Fibroblast of pulmonary artery (primary cell): Measurements from ENCODE around the gene DNAJC8.

Experiments
- DNase-seq: peaks from one replicate; pipeline ENCODE4 v3.0.0-alpha.2; 2010; ENCODE audit warnings: low read depth
- H3K4me3 ChIP-seq: replicated peaks from 2 replicates; pipeline ENCODE4 v1.5.1; 2011; ENCODE audit warnings: low read depth, mild to moderate bottlenecking, control low read depth, low read length, moderate library complexity
- TF ChIP-seq, protein P1 (sequence below): IDR thresholded peaks from 2 replicates; pipeline ENCODE4 v1.5.1; 2011; ENCODE audit warnings: mild to moderate bottlenecking, control low read depth, low read length, inconsistent platforms; ENCODE audit errors: missing control alignments

DNAJC8 gene

DNA sequence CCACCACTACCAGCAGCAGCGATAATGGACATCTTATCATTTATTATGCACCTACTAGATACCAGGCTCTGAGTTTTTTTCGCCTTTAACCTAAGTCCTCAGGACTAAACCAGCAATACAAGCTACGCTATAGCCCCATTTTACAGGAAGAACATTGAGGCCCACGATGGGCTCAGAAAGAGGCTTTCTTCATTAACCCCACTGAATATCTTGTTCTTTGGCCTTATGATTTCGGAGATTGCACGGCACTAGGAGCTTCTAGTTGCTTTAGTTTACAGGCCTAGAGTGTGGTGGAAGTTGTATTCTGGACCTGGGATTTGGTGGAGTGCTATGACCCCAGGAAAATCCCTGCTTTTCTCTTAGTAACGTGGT, 28.0 kb upstream of the DNAJC8 start:
- H3K4me3 ChIP-seq, result peak overlapping the region; percentile 95
- TF ChIP-seq, protein P1, sequence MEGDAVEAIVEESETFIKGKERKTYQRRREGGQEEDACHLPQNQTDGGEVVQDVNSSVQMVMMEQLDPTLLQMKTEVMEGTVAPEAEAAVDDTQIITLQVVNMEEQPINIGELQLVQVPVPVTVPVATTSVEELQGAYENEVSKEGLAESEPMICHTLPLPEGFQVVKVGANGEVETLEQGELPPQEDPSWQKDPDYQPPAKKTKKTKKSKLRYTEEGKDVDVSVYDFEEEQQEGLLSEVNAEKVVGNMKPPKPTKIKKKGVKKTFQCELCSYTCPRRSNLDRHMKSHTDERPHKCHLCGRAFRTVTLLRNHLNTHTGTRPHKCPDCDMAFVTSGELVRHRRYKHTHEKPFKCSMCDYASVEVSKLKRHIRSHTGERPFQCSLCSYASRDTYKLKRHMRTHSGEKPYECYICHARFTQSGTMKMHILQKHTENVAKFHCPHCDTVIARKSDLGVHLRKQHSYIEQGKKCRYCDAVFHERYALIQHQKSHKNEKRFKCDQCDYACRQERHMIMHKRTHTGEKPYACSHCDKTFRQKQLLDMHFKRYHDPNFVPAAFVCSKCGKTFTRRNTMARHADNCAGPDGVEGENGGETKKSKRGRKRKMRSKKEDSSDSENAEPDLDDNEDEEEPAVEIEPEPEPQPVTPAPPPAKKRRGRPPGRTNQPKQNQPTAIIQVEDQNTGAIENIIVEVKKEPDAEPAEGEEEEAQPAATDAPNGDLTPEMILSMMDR, result no peak
- DNase-seq, result no peak

DNA sequence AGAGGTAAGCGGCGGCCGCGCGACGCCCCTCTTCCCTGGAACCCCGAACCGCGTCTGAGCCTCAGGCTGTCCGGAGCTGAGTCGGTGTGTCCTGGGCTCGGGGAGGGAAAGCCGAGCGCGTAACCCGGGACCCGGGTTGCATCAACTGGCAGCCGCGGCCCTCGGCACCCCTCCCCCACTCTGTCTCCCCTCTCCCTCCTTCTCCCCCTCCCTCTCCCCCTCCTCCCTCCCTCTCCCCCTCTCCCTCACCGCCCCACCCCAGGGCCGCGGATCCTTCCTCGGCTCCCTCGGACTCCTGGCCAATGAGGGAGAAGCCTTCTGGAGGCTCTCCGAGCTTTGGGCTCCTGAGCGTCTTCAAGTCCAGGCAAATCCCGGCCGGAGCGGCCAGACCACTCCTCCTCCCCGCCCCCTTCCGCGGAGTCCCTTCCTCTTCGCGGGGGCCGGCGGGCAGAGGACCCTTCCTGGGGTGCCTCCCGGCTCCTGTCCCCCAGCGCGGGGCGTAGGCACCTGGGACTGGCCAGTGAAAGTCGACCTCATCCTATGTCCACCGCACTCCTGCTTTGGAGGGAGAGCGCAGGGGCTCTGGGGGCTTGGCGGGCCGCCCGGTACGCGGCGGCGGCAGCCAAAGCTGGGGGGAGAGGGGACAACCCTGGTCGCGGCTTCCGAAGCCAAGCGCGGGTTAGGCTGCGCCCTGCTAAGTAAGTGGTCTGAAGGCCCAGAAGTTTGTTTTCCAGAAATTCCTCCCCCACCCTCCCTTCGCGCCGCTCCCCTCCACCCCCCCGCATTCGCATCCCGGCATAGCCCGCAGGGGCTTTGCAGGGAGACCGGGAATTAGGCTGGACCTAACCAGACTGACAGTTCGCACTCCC, 27.3 kb upstream of the DNAJC8 start:
- peak overlapping the region; percentile 95 for H3K4me3 ChIP-seq
- DNase-seq, result peak; percentile 95
- TF ChIP-seq, protein P1, result no peak

DNA sequence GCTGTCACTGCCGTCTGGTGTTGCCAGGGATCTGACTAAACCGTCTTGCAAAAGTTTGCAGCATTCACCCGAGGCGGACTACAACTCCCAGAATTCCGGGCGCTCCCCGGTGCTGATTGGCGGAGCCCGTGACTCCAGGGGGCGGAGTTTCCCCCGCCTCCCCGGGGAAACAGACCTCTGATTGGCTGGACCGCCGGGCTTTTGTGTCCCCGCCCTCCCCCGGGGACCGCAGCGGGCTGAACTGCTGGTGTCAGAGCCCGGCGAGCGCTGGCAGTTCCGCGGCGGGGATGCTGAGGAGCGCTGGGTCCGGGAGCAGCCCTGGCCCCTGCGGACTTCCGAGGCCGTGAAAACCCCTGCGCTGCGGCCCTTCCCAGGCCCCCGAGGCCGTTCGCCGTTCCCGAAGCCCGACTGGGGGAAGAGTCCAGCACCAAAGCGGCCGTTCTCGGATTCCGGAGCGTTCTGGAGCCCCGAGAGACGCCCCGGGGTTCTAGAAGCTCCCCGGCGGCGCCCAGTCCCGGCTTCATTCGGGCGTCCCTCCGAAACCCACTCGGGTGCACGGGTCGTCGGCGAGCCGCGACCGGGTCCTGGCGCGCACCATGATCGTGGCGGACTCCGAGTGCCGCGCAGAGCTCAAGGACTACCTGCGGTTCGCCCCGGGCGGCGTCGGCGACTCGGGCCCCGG, 26.6 kb upstream of the DNAJC8 start, which contains the start of gene SESN2:
SESN2 (plus strand) TSS at position 267 of the 682 bp plus-strand sequence; CDS start at position 597, 330 bp downstream.
- H3K4me3 ChIP-seq, result peak within 1 kb of the TSS; percentile 95
- DNase-seq, result peak; percentile 98
- TF ChIP-seq, protein P1, result no peak

DNA sequence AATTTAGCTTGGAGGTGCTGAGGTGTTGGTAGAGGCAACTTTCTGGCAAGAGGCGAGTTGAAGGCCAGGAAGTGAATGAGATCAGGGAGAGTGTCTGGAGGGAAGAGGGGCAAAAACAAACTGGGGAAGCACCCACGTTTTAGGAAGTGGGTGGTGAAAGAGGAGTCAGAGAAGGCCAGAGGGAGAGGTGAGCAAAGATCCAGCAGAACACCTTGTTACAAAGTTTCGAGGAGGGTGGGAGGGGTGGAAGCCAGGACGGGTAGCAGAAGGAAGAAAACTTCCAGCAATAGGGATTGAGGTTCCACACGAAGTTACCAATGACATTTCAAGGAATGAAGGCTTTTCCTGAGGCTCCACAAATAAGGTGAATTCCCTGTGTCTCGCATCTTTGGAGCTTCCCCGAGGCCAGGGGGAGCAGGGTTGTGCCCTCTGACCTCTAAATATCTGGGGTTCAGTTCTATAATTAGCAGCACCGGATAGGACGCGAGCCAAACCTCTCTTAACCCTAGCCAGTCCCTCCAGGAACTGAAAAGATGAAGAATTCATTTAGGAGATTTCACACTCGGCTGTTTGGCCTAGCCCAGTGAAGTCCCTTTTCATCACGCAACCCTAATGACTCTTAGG, 25.9 kb upstream of the DNAJC8 start:
- peak overlapping the region; percentile 19 for H3K4me3 ChIP-seq
- TF ChIP-seq, protein P1, result no peak
- peak; percentile 13 for DNase-seq

DNA sequence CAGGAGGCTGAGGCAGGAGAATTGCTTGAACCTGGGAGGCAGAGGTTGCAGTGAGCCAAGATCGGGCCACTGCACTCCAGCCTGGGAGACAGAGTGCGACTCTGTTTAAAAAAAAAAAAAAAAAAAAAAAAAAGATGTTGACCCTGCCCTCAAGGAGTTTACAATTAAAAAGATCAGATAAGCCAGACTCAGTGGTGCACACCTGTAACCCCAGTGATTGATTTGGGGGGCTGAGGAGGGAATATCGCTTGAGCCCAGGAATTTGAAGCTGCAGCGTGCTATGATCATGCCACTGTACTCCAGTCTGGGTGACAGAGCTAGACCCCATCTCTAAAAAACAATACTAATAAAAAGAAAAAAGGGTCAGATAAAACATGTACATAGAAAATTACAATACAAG, 24.9 kb upstream of the DNAJC8 start:
- no peak for DNase-seq
- TF ChIP-seq, protein P1, result no peak
- H3K4me3 ChIP-seq, result no peak overlapping the region

DNA sequence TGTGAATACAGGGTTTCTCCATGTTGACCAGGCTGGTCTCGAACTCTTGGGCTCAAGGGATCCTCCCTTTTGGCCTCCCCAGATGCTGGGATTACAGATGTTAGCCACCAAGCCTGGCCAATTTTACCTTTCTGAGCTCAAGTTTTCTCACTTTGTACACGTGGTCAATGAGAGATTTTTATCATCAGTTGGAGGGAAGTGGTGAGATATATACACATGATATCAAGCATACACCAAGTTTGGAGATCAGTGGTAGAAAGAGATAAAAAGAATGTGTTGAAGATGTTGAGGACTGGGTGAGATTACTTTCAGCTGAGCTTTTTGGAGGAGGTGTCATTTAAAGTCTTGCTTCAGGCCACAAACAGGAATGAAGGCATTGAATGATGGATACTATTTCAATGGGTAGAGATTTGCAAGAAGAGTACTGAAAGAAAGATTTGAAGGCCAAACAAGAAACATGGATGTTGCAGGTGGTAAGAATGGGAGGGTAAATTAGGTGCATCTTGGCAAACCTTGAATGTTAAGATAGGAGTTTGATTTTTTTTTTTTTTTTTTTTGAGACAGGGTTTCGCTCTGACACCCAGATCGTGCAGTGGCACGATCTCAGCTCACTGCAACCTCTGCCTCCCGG, 23.5 kb upstream of the DNAJC8 start:
- no peak for DNase-seq
- TF ChIP-seq, protein P1, result no peak
- no peak overlapping the region for H3K4me3 ChIP-seq
